ENCODE measurements around the gene DCAF4.
"Not testable (repeated sequence)": the region's sequence is repeated elsewhere in the genome, so short reads cannot be mapped to it uniquely, and the experiment has no call there.

The DCAF4 gene

GRCh38 chr14:72952171-72952570 is 25.9 kb downstream of the DCAF4 start:
- no peak for DNase-seq (ENCODE audit: low read depth)
- no peak for TF ChIP-seq CTCF (conservative IDR thresholded peaks at IDR 0.05; ENCODE audit: low read depth, low read length)
- no peak overlapping the region for H3K4me3 ChIP-seq (ENCODE audit: low read depth, low read length)

GRCh38 chr14:72956741-72957140 is 30.5 kb downstream of the DCAF4 start:
- not testable (repeated sequence) for H3K4me3 ChIP-seq (ENCODE audit: low read depth, low read length); DNase-seq (ENCODE audit: low read depth)

- TF ChIP-seq CTCF (conservative IDR thresholded peaks at IDR 0.05; ENCODE audit: low read depth, low read length), result no peak
- H3K4me3 ChIP-seq (ENCODE audit: low read depth, low read length), result no peak overlapping the region
- no peak for DNase-seq (ENCODE audit: low read depth)
Observed at GRCh38 chr14:72957213-72957612, 30.9 kb downstream of the DCAF4 start.

GRCh38 chr14:72958548-72958947 is 32.3 kb downstream of the DCAF4 start:
- H3K4me3 ChIP-seq (ENCODE audit: low read depth, low read length), result no peak overlapping the region
- TF ChIP-seq CTCF (conservative IDR thresholded peaks at IDR 0.05; ENCODE audit: low read depth, low read length), result no peak
- no peak for DNase-seq (ENCODE audit: low read depth)

GRCh38 chr14:72961016-72961415 is 34.8 kb downstream of the DCAF4 start:
- DNase-seq (ENCODE audit: low read depth); H3K4me3 ChIP-seq (ENCODE audit: low read depth, low read length): not testable (repeated sequence)

- peak; percentile 8 for DNase-seq (ENCODE audit: low read depth)
- no peak for TF ChIP-seq CTCF (conservative IDR thresholded peaks at IDR 0.05; ENCODE audit: low read depth, low read length)
- no peak overlapping the region for H3K4me3 ChIP-seq (ENCODE audit: low read depth, low read length)
Observed at GRCh38 chr14:72961579-72962335, 35.5 kb downstream of the DCAF4 start.

- peak; percentile 93 for DNase-seq (ENCODE audit: low read depth)
- not testable (repeated sequence) for H3K4me3 ChIP-seq (ENCODE audit: low read depth, low read length)
Observed at GRCh38 chr14:72962336-72962754, 36.1 kb downstream of the DCAF4 start.

GRCh38 chr14:72962829-72963312 is 36.6 kb downstream of the DCAF4 start:
- TF ChIP-seq CTCF (conservative IDR thresholded peaks at IDR 0.05; ENCODE audit: low read depth, low read length), result no peak
- no peak overlapping the region for H3K4me3 ChIP-seq (ENCODE audit: low read depth, low read length)
- peak; percentile 79 for DNase-seq (ENCODE audit: low read depth)

All from choroid plexus epithelial cell (primary cell).